OCI-LY1 (cell line): ENCODE data around the gene UIMC1.

Source experiments
- H2AFZ ChIP-seq: fragments of 200-600 bp; sonication (generic), shearing (Covaris generic); 2 replicates; pipeline ENCODE4 v1.6.0; 2014; ENCODE audit warnings: antibody characterized with exemption, mild to moderate bottlenecking, low read length
- H3F3A ChIP-seq: fragments of 200-600 bp; sonication (generic), shearing (Covaris generic); 2 replicates; pipeline ENCODE4 v1.6.0; 2014; ENCODE audit warnings: mild to moderate bottlenecking, antibody characterized with exemption, low read length, moderate library complexity; ENCODE audit not compliant: insufficient read depth
- H3K27ac ChIP-seq: fragments of 200-600 bp; sonication (generic); 2 replicates; pipeline ENCODE4 v1.5.1; 2014; ENCODE audit warnings: low read length, mixed run types, mild to moderate bottlenecking, low read depth; ENCODE audit not compliant: poor library complexity, severe bottlenecking
- H3K27me3 ChIP-seq: fragments of 200-600 bp; sonication (generic); 2 replicates; pipeline ENCODE4 v1.6.0; 2014; ENCODE audit warnings: antibody characterized with exemption, mild to moderate bottlenecking, low read length, moderate library complexity; ENCODE audit not compliant: insufficient read depth
- H3K36me3 ChIP-seq: fragments of 200-600 bp; sonication (generic); 2 replicates; pipeline ENCODE4 v1.6.1; 2014; ENCODE audit warnings: mild to moderate bottlenecking, antibody characterized with exemption, low read length, moderate library complexity, mixed read lengths; ENCODE audit not compliant: insufficient read depth
- H3K4me1 ChIP-seq: fragments of 200-600 bp; sonication (generic); 2 replicates; pipeline ENCODE4 v1.5.1; 2014; ENCODE audit warnings: mild to moderate bottlenecking, low read length, moderate library complexity; ENCODE audit not compliant: insufficient read depth, severe bottlenecking
- H3K4me2 ChIP-seq: fragments of 200-600 bp; sonication (generic), shearing (Covaris generic); 2 replicates; pipeline ENCODE4 v1.6.1; 2014; ENCODE audit warnings: low read length
- H3K4me3 ChIP-seq: fragments of 200-600 bp; sonication (generic); 2 replicates; pipeline ENCODE4 v1.5.1; 2014; ENCODE audit warnings: low read length, low read depth, mild to moderate bottlenecking, mixed read lengths; ENCODE audit not compliant: poor library complexity, severe bottlenecking
- H3K79me2 ChIP-seq: fragments of 200-600 bp; shearing (Covaris generic); 2 replicates; pipeline ENCODE4 v1.6.1; 2016; ENCODE audit warnings: mixed run types, low read length, mixed read lengths; ENCODE audit not compliant: insufficient read depth
- H3K9ac ChIP-seq: fragments of 200-600 bp; sonication (generic), shearing (Covaris generic); 2 replicates; pipeline ENCODE4 v1.6.1; 2014; ENCODE audit warnings: mild to moderate bottlenecking, low read length, mixed read lengths
- H3K9me2 ChIP-seq: fragments of 200-600 bp; sonication (generic), shearing (Covaris generic); 2 replicates; pipeline ENCODE4 v1.6.1; 2014; ENCODE audit warnings: low read depth, mild to moderate bottlenecking, low read length, mixed read lengths
- H3K9me3 ChIP-seq: fragments of 200-600 bp; shearing (Covaris generic); 2 replicates; pipeline ENCODE4 v1.6.1; 2014; ENCODE audit warnings: low read length, mixed read lengths
- H4K20me1 ChIP-seq: fragments of 200-600 bp; sonication (generic), shearing (Covaris generic); 2 replicates; pipeline ENCODE4 v1.6.0; 2016; ENCODE audit warnings: mild to moderate bottlenecking, low read length; ENCODE audit not compliant: insufficient read depth
- EZH2 ChIP-seq: fragments of 200-600 bp; sonication (generic), shearing (Covaris generic); IDR thresholded peaks from 2 replicates; pipeline ENCODE4 v1.8.0; 2017; ENCODE audit warnings: borderline replicate concordance, mixed run types, mild to moderate bottlenecking, antibody characterized with exemption, low read length, moderate library complexity, mixed read lengths
- TF ChIP-seq, protein P1 (sequence below): fragments of 200-600 bp; sonication (generic), shearing (Covaris generic); IDR thresholded peaks from 2 replicates; pipeline ENCODE4 v1.5.1; 2017; ENCODE audit warnings: mild to moderate bottlenecking, antibody characterized with exemption, low read length, moderate library complexity, mixed read lengths

UIMC1 gene

DNA sequence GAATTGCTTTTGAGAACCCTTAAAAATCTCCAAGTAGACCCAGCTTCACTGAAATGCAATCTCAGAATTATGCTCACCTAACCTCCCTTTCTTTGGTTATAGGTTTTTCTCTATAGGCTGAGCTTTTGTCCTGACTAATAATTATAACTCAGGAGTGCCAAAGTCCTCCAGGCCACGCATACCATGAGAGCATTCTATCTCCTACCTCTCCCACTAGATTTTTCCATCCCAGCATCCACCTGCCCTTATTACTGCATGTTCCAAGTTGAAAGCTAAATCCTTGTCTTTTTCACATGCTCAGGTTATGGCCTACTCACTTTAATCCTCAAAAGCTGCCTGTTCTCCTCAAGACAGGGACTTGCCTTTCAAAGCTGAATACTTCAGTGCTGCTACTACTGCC lies 38.1 kb upstream of the UIMC1 start:
- no peaks in the 10 kb centered on the region for H3K4me1 ChIP-seq
- no peaks in the 10 kb centered on the region for H3F3A ChIP-seq
- no peaks in the 10 kb centered on the region for H3K9me3 ChIP-seq
- no peak for TF ChIP-seq EZH2
- TF ChIP-seq, protein P1, sequence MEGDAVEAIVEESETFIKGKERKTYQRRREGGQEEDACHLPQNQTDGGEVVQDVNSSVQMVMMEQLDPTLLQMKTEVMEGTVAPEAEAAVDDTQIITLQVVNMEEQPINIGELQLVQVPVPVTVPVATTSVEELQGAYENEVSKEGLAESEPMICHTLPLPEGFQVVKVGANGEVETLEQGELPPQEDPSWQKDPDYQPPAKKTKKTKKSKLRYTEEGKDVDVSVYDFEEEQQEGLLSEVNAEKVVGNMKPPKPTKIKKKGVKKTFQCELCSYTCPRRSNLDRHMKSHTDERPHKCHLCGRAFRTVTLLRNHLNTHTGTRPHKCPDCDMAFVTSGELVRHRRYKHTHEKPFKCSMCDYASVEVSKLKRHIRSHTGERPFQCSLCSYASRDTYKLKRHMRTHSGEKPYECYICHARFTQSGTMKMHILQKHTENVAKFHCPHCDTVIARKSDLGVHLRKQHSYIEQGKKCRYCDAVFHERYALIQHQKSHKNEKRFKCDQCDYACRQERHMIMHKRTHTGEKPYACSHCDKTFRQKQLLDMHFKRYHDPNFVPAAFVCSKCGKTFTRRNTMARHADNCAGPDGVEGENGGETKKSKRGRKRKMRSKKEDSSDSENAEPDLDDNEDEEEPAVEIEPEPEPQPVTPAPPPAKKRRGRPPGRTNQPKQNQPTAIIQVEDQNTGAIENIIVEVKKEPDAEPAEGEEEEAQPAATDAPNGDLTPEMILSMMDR = no peak
- no peak overlapping the region for H2AFZ ChIP-seq
- H3K9me2 ChIP-seq = no peaks in the 10 kb centered on the region
- H3K27me3 ChIP-seq = no peaks in the 10 kb centered on the region
- no peak overlapping the region for H3K4me2 ChIP-seq
- no peak overlapping the region for H3K9ac ChIP-seq
- no peaks in the 10 kb centered on the region for H4K20me1 ChIP-seq
- no peak overlapping the region for H3K4me3 ChIP-seq
- peaks cover 90% of the 10 kb centered on the region for H3K36me3 ChIP-seq
- H3K27ac ChIP-seq = no peak overlapping the region
- H3K79me2 ChIP-seq = no peaks in the 10 kb centered on the region

DNA sequence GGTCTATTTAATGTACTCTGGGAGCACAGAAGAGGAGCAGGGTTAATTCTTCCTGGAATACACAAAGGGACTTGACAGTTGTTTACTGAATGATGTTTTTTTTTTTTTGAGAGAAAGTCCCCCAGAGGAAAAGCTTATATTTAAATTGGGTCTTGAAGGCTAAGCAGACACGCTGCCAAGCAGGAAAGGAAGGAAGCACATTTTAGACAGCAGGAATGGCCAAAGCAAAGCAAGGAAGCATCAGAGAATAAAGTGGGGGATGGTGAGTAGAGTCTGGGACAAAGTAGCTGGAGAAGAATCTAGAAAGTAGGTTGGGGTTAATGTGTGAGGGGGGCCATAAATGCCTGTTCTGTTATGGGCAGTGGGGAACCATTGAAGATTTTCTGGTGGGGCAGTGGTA lies 37.4 kb upstream of the UIMC1 start:
- no peaks in the 10 kb centered on the region for H3K4me1 ChIP-seq
- peaks cover 90% of the 10 kb centered on the region for H3K36me3 ChIP-seq
- H3K79me2 ChIP-seq = peaks cover 3% of the 10 kb centered on the region; the same call in 1 of the 2 replicates
- no peak overlapping the region for H3K27ac ChIP-seq
- no peaks in the 10 kb centered on the region for H3K27me3 ChIP-seq
- H3K9me2 ChIP-seq = no peaks in the 10 kb centered on the region
- no peaks in the 10 kb centered on the region for H3K9me3 ChIP-seq
- H3K9ac ChIP-seq = no peak overlapping the region
- no peak overlapping the region for H3K4me3 ChIP-seq
- H3F3A ChIP-seq = no peaks in the 10 kb centered on the region
- H3K4me2 ChIP-seq = no peak overlapping the region
- H4K20me1 ChIP-seq = no peaks in the 10 kb centered on the region
- no peak overlapping the region for H2AFZ ChIP-seq
- TF ChIP-seq, protein P1 = no peak

DNA sequence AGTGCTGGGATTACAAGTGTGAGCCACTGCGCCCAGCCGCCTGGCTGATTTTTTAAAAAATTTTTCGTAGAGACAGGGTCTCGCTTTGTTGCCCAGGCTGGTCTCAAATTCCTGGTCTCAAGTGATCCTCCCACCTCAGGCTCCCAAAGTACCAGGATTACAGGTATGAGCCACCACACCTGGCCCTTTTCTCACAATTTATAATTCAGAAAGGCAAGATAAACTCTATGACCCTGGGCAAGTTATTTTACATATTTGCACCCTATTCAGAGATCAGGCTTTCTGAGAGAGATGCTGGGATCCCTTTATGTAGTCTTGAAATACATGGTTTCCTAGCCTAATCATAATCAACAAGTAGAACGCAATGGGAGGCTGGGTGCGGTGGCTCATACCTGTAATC lies 36.5 kb upstream of the UIMC1 start:
- no peaks in the 10 kb centered on the region for H4K20me1 ChIP-seq
- H3K9ac ChIP-seq = no peak overlapping the region
- H3K27me3 ChIP-seq = no peaks in the 10 kb centered on the region
- no peak overlapping the region for H3K4me3 ChIP-seq
- H3K27ac ChIP-seq = no peak overlapping the region
- H3K9me3 ChIP-seq = no peaks in the 10 kb centered on the region
- peaks cover 7% of the 10 kb centered on the region; the same call in 1 of the 2 replicates for H3K79me2 ChIP-seq
- no peak overlapping the region for H2AFZ ChIP-seq
- no peak overlapping the region for H3K4me2 ChIP-seq
- no peaks in the 10 kb centered on the region for H3K4me1 ChIP-seq
- TF ChIP-seq, protein P1 = no peak
- TF ChIP-seq EZH2 = no peak
- peaks cover 90% of the 10 kb centered on the region for H3K36me3 ChIP-seq
- no peaks in the 10 kb centered on the region for H3F3A ChIP-seq
- H3K9me2 ChIP-seq = no peaks in the 10 kb centered on the region
